HG03103 (cell line): ENCODE results near the gene VAMP2.

Source experiments
- ATAC-seq: cut with Tn5 transposase; IDR thresholded peaks from one replicate; pipeline ENCODE4 v1.9.1; 2021; ENCODE audit warnings: low read depth; ENCODE audit not compliant: unreplicated experiment

The VAMP2 gene, protein sequence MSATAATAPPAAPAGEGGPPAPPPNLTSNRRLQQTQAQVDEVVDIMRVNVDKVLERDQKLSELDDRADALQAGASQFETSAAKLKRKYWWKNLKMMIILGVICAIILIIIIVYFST

DNA sequence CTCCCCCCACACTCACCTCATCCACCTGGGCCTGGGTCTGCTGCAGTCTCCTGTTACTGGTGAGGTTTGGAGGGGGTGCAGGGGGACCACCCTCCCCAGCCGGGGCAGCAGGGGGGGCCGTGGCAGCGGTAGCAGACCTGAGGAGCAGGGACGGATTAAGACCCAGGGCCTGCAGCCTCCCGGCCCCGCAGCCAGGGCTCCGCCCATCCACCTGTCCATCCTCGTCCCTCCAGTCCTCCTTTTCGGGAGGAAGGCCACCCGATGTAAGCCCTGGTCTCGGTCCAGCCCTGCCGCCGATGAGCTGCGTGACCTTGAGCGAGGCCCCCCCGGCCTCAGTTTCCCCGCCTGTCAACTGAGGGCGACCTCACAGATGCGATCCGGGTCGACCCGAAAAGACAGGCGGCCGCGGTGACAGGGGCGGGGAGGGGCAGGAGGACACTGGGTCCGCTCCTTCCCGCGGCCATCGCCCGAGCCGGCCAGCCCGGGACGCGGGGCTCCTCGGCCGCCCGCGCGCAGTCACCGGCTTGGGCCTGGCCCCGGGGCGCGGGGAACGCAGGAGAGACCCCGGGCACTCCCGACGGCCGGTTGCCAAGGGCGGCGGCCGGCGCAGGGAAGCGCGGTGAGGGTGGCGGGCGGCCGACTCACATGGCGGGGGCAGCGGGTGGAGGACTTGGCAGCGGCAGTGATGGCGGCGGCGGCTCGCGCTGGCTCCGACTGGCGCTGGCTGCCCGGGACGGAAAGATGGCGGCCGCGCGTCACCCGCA lies at the start of gene VAMP2:
Gene VAMP2, minus strand, starts transcription at position 716 of the 764 bp plus-strand sequence. Its CDS starts 69 bp downstream, at position 647.
- no peak for ATAC-seq

DNA sequence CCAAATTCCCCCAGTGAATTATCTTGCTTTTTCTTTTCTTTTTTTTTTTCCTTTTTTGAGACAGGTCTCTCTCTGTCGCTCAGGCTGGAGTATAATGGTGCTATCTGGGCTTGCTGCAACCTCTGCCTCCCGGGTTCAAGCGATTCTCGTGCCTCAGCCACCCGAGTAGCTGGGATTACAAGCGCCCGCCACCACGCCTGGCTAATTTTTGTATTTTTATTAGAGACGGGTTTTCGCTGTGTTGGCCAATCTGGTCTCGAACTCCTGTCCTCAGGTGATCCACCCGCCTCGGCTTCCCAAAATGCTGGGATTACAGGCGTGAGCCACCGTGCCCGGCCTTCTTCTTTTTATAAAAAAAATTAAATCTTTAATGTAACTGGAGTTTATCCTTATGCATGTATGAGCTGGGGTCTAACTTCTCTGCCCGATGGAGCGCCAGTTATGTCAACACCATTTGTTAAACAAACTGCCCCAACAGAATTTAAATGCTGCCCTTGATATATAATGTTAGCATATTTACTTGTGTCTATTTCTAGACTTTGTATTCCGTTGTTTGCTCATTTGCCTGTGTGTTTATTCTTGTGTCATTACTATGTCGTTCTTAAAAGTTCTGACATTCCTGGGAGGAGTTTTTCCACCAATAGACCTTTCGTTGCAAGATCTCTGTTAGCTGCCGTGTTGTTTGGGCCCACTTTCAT lies 48.2 kb upstream of the VAMP2 start:
- ATAC-seq, result no peak

DNA sequence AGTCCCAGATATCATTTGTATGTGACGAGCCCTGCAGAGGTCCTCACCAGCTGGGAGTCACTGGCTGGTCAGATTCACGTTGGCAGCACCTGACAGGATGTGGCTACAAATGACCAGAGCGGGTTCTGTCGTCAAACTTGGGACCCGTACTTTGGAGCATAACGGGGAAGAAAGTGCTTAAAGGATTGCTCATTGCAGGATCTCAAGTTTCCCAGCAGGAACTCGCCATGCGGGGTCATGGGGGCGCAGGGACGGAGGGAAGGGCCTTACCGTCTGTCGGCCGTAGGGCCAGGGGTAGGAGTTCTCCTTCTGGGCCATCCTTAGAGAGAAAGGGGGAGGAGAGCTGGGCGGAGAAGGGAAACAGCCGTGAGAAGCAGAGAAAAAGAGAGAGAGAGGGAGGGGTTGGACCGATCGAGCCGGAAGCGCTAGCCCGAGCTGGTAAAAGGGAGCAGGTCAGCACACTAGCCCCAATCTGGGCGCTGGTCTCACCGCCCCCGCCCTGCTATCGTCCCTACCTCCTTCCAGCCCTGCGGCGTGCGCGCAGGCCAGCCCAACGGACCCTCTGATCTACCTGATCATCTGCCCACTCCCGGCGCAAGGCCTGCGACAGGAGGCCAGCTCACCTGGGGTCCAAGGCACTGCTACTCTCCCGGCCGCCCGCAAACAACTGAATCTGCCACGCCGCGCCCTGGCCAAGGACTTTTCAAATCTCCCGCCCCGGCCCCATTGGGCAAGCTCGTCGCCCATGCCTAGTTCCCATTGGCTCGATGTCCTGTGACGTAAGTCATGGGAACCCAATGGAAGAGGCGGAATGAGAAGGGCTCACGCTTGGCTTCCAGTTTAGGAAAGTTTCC lies 47.4 kb upstream of the VAMP2 start, which contains the start of gene AURKB:
Gene AURKB, minus strand, starts transcription at position 669 of the 854 bp plus-strand sequence. Its CDS starts 351 bp downstream, at position 318.
- peak; percentile 88 for ATAC-seq

DNA sequence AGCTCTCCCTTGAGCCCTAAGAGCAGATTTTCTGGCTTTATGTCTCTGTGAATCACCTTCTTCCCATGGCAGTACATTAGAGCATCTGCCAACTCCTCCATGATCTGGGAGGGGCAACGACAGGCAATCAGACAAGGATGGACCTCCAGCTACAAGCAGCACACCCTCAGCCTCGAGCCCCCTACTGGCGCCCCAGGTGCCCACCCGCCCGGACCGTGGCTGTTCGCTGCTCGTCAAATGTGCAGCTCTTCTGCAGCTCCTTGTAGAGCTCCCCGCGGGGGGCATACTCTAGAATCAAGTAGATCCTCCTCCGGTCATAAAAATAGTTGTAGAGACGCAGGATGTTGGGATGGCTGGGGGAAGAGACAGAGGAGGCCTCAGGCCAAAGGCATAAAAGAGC lies 43.8 kb upstream of the VAMP2 start:
- ATAC-seq, result no peak

DNA sequence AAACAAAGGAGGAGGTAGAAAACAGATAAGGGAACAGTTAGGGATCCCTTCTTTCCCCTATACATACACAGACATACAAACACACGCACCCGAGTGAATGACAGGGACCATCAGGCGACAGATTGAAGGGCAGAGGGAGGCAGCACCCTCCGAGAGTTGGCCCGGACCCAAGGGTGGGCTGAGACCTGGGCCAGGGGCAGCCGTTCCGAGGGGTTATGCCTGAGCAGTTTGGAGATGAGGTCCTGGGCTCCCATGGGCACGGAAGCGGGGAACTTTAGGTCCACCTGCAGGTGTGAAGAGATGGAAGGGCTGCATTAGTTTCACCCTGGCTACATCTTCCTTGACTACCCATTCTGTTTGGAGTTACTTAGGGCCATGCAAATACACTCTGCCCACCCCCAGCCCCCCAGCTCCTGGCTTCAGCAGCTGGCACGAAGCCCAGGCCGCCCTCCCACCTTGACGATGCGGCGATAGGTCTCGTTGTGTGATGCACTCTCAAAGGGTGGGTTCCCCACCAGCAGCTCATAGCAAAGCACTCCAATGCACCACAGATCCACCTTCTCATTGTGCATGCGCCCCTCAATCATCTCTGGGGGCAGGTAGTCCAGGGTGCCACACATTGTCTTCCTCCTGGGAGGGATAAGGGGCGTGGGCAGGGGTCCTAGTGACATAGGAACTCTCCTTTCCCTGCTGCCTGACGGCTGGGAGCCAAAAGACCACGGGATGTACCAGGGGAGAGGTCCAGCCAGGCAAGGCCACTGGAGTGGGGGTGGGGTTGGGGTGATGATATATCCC lies 42.2 kb upstream of the VAMP2 start:
- no peak for ATAC-seq

DNA sequence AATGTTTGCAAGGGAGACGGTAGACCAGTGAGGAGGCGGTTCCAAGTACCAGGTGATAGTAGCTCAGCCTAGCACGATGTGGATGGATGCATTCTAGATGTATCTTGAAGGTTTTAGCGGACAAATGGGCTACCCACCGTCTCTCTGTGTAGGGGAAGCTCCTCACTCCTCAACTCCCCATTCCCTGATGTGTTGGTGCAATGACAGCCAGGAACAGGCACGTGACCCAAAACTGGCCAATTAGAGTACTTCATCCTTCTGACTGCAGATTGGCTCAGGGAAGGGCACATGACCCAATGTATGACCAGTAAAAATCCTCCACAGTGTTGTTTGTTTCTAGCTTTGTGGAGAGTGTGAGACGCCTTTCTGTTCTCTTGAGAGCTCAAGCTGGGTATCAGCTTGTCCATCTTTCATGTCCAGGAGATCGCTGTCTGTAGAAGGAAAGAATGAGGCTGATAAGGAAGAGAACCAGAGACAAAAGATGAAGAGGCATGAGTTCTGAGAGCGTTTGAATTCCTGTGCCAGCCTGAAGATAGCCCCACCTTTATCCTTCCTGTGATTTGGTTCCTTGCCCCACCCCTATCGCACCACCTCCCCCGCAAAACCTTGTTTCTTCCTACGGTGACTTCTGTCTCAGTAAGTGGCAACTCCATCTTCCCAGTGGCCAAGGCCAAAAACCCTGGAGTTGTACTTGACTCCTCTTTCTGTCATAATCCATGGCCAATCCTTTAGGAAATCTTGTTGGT lies 29.5 kb upstream of the VAMP2 start:
- ATAC-seq, result no peak

DNA sequence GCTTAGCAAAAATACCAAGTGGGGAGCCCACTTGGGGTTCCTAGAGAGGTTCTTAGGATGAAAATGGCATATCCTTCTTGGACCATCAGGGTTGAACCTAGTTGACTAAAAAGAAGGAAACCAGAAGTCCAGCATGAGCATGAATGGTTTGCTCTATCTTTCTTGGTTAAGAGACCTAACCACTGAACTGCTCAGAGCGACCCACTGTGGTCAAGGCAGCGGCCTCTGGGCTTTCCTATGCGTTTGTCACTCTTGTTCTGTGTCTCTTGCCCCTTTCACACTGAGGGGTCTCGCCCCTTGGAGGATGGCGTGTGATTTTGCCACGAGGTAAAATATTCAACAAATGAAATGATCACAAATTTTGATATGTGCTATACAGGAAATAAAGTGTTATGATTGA lies 27.8 kb upstream of the VAMP2 start:
- ATAC-seq, result no peak

DNA sequence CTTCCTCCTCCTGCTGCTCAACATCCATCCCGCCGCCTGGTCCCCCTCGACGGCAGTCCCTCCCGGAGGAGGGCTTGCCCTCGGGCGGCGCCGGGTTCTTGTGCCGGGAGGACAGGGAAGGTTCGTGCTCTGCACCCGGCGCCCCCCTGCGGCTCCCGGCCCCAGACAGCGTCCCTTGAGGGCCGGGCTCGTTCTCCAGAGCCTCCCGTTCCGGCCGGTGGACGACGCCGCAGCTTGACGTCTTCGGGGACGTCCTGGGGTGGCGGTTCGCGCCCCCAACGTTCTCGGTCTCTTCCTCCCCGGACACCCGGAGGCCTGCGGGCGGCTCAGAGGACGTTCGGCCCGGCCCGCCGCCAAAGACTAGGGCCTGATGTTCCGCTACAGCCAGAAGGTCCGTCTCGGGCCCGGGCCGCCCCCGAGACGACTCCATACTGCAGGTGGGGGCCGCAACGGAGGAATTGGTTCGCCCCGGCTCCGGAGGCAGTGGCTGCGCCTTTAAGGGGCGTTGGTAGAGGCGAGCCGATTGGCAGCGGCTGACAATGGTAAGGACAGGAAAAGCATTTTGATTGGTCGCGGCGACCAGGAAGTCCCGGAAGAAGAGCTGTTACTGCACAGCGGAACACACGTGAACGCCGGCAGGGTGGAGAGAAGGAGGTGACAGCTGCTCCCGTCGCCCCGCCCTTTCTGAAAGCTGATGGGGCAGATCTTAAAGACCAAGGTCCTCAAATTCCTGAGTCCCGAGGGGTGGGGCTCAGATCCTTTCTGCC lies 27.1 kb upstream of the VAMP2 start, which contains the start of gene BORCS6:
Gene BORCS6, minus strand, starts transcription at position 470 of the 767 bp plus-strand sequence. Its CDS starts 40 bp downstream, at position 430.
- peak; percentile 51 for ATAC-seq

DNA sequence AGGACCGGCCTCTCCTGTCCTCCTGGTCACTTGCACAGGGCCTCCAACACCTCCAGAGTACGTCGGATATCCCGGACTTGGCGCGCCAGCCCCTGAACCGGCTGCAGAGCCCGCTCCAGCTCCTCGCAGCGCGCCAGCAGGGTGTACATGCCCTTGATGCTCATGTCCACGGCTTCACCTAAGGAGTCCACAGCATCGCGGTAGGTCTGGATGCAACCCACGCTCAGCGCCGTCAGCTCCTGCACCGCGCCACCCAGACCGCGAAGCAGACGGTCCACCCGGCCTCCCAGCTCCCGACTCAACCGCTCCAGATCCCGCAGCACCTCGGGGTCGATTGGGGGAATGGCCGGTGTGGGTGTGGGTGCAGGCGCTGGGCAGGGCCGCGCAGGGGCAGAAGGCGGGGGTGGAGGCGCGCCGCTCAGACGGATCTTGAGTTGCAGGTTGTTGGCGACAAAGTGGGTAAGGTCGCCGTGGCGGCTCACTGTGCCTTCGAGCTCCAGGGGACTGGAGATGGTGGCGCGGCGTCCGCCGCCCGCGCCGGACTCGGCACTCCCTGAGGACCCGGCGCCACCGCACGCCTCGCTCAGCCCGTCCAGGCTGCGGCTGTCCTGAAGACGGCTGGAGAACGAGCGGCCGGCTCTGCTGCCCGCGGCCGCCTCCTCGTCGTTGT lies 26.4 kb upstream of the VAMP2 start:
- ATAC-seq, result no peak

DNA sequence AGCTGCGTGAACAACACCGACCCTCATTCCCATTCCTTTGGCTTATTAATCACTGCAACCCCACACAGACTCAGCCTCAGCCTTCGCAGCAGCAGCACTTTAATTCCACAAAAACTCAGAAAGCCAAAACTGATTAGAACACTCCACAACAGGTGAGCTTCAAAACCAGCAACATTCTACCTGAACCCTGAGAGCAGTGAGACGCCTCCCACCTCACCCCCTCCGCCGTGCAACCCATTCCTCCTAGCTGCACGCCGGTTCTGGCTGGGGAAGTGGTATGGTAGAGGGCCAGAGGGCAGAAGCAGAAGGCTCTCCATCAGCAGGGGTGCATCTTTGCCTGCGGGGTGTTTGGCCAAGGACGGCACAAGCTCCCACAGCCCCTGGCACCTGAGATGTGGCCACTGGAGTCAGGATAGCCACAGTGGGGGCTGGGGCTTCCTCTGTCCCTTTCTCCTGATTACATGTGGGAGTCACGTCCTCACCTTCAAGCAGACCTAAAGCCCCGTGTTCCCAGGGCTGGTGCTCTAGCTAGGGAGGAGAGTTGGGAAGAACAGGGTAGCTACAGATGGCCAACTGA lies 25.6 kb upstream of the VAMP2 start:
- no peak for ATAC-seq

DNA sequence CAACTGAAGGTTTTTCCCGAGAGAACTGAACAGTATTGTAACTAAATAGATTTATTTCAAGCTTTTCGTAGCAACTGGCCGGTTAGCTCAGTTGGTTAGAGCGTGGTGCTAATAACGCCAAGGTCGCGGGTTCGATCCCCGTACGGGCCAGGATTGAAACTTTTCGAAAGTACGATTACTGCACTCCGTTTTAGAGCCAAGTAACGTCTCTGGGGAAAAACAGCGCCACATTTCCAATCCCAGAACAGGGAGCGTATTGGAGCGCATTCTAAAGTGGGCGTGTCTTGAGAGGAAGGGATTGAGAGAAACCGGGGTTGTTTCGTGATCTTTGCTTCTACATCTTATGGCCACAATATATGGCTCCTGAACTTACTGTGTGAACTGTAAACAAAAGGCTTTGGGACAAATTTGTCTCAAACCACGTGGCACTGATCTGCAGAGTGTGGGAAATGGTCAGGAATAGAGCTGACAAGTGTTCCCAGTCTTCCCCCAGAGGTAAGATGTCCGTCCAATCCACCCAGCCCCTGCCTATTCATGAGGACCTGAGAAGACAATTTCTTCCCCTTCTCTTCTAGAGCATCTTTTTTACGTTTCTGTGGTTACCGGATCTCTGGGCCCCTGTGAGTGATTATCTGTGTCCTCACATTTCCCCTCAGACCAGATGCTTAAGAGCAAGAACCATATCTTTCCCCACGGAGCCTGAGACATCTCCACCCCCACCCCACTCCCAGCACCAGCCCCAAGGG lies 24.9 kb upstream of the VAMP2 start:
- ATAC-seq, result no peak

DNA sequence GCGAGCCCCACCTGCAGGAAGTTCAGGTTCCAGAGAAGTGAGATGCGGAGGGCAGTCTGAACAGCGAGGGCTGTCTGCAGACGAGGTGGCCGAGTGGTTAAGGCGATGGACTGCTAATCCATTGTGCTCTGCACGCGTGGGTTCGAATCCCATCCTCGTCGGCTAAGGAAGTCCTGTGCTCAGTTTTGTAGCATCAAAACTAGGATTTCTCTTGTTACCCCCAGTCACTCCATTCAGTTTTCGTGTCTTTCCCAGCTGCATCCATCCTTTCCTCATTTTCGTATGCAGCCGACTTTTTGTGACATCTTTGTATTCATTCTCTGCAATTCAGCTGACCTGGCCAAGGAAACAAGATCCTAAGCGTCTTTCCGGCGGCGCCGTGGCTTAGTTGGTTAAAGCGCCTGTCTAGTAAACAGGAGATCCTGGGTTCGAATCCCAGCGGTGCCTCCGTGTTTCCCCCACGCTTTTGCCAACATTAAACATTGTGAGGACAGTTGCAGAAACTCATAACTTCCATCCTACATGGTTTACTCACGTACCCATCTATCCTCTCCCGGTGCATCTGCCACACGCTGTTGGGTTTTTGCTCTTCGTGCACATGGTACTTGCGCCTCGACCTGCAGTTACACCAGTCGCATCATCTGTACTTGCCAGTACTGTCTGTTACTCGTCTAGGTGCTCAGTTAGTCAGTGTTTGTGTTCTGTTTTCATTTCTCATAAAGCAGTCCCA lies 24.2 kb upstream of the VAMP2 start:
- no peak for ATAC-seq

DNA sequence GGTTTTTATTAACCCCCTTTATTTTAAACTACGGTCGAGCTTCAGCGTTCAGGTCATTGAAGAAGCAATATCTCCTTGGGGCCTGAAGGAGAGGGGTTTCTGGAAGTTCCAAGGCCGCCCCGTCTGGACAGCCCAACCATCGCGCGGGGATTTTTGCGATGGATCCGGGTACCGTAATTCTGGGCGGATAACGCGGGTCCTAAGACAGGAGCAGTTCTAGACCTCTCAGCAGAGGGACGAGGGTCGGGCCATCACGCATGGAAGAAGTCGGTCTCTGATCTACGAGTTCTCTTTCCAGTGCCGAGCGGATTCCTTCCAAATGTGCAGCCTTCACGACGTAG lies 23.7 kb upstream of the VAMP2 start:
- no peak for ATAC-seq

DNA sequence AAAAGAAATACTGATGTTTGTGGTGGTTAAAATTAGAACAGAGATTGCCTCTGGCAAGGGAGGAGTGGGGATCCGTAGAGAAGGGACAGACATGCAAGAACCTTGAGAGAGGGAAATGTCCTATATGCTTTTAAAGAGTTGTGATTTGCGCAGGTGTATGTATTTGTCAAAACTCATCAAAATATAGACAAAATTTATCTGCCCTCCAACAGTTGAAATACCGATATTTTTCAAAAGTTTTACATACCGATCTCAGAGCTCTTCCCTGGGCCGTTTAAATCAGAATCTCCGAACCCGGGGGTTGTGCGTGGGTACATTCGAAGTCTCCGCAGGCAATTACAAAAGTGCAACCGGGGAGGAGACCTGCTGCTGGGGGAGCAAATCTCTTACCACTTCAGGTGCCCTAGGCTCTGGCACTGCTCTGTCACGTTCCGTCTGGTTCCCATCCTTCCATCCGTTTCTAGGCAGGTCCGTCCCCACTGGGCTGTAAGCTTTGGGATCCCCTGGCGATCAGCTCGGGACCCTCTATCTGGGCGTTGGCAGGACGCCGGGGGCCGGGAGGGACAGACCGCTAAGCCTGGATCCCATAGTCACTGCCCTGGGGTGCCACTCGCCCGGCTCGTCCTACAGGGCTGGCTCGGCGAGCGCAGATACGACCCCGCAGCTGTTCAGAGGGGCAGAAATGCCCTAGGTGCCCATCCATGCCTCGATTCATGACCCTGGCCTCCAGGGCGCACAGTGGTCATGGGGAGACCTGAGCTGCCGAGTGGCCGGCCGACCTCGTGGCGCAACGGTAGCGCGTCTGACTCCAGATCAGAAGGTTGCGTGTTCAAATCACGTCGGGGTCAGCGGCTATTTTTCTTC lies 23.1 kb upstream of the VAMP2 start:
- no peak for ATAC-seq

DNA sequence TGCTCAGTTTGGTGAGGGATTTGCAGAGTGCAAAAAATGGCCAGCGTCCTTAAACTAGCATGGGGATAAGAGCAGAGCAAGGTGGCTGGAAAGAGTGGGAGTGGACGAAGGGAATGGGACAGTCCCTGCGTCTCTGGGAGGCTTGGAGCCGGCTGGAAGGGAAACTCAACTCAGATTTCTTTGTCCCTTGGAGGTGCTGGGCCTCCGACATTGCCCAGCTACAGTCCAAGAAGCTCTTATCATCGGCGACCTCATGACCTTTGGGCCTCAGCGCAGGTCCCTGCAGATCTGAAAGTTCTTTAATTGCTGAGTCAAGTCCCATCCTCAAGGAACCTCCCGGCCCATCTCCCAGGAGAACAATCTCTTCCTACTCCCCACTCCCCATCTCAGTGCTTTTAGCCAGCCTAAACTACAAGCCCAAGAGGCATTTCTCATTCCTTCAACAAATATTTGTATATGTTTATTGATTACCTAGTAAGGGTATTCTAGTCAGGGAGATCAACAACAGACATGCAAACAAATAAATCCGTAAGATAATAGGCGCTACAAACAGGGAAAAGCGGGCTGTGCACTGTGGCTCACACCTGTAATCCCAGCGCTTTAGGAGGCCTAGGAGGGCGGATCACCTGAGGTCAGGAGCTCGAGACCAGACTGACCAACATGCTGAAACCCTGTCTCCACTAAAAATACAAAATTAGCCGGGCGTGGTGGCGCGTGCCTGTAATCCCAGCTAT lies 14.4 kb upstream of the VAMP2 start:
- ATAC-seq, result no peak
